Left lung (tissue), 10 donors: ENCODE data around the gene RNF19B. TPM values are rescaled to one million over a fixed set of nuclear protein-coding genes. Genes with fewer than 3 reads are reported as not detected.
"Not testable (repeated sequence)": the region's sequence is repeated elsewhere in the genome, so short reads cannot be mapped to it uniquely, and the experiment has no call there.

Source experiments
- ATAC-seq: fragments of 200-7000 bp; cut with Tn5 transposase; one replicate; pipeline ENCODE4 v1.9.1; 2020; ENCODE audit warnings: moderate library complexity
- DNase-seq, 4 donors: peaks; one replicate each; pipeline ENCODE4 v3.0.0-alpha.2; 2013 to 2020
- H3K27ac ChIP-seq, 2 donors: fragments of 200-600 bp; sonication (generic) in 1 of 2; one replicate each; pipeline versions ENCODE4 v1.5.0 to v1.8.0; 2020 to 2021
- H3K27me3 ChIP-seq, 2 donors: fragments of 200-600 bp; sonication (generic) in 1 of 2; one replicate each; pipeline versions ENCODE4 v1.5.0 to v1.8.0; 2020 to 2021
- H3K36me3 ChIP-seq, 2 donors: fragments of 200-600 bp; sonication (generic) in 1 of 2; one replicate each; pipeline versions ENCODE4 v1.5.0 to v1.8.0; 2020 to 2021
- H3K4me1 ChIP-seq, 2 donors: fragments of 200-600 bp; one replicate each; pipeline ENCODE4 v1.8.0; 2021
- H3K4me3 ChIP-seq, 2 donors: fragments of 200-600 bp; sonication (generic) in 1 of 2; one replicate each; pipeline versions ENCODE4 v1.5.0 to v1.8.0; 2020 to 2021; ENCODE audit warnings: mild to moderate bottlenecking in 1 of 2
- H3K9me3 ChIP-seq, 2 donors: fragments of 200-600 bp; sonication (generic) in 1 of 2; one replicate each; pipeline versions ENCODE4 v1.5.0 to v1.8.0; 2020 to 2021
- CTCF ChIP-seq, 2 donors: fragments of 200-600 bp; sonication (generic) in 1 of 2; IDR thresholded peaks; one replicate each; pipeline versions ENCODE4 v1.5.0 to v1.8.0; 2021; ENCODE audit warnings: antibody characterized with exemption in 2 of 2
- intact Hi-C, 2 donors: fragments of 100-400 bp; cut with DNase I; formaldehyde crosslinking; loops; one replicate each; pipeline versions ENCODE4 v1.11.2 to v1.14.2; 2022
- polyA plus RNA-seq, 6 donors: library from polyadenylated mRNA; unstranded; fragments of 120-200 nt; gene quantifications; one replicate each; pipeline ENCODE4 v1.2.1, GENCODE V29; 2013; ENCODE audit not compliant: insufficient read length in 6 of 6
- total RNA-seq, 2 donors: library from RNA; stranded (reverse); fragmentation: NEBNext Ultra II Directional; extraction: Animal tissue kit (Norgen Biotek cat#: 25700); gene quantifications; one replicate each; pipeline ENCODE4 v1.2.1, GENCODE V29; 2021
- donor health status: DM: no; HTN: yes; CAD: no.
- donor health status: DM: no; HTN: no; CAD: no.

RNF19B gene
- total and polyA plus RNA-seq, 8 donors = 11.8 to 46.0 (median 12.9) TPM

- no peak for TF ChIP-seq CTCF (IDR thresholded peaks at IDR 0.05)
- peak overlapping the region in 1 of 2 donors; percentile 93 for H3K27ac ChIP-seq
- intact Hi-C loops = no loop called here
- no peaks in the 10 kb centered on the region for H3K36me3 ChIP-seq
- no peaks in the 10 kb centered on the region for H3K27me3 ChIP-seq
- H3K9me3 ChIP-seq = no peaks in the 10 kb centered on the region
- H3K4me1 ChIP-seq = peaks cover 12 to 86% of the 10 kb centered on the region in 2 donors
- no peak overlapping the region for H3K4me3 ChIP-seq
- ATAC-seq (no peak), DNase-seq (no peak)
Measured at GRCh38 chr1:32983020-32983419, 18.4 kb upstream of the RNF19B start.

- no peak overlapping the region for H3K4me3 ChIP-seq
- DNase-seq (peak in 2 of 4 donors; percentile 56 to 84), ATAC-seq (peak; percentile 93)
- H3K4me1 ChIP-seq = peaks cover 12 to 81% of the 10 kb centered on the region in 2 donors
- peak overlapping the region; percentile 78 to 93 for H3K27ac ChIP-seq
- H3K27me3 ChIP-seq = no peaks in the 10 kb centered on the region
- H3K9me3 ChIP-seq = no peaks in the 10 kb centered on the region
- intact Hi-C loops = no loop called here
- TF ChIP-seq CTCF (IDR thresholded peaks at IDR 0.05) = no peak
- no peaks in the 10 kb centered on the region for H3K36me3 ChIP-seq
Measured at GRCh38 chr1:32981003-32981901, 16.6 kb upstream of the RNF19B start.

- Histone ChIP-seq H3K9me3 (no peaks in the 10 kb centered on the region), H3K4me1 (peaks cover 12 to 70% of the 10 kb centered on the region in 2 donors), H3K36me3 (no peaks in the 10 kb centered on the region), H3K27ac (peak overlapping the region; percentile 78 to 93), H3K4me3 (no peak overlapping the region), H3K27me3 (no peaks in the 10 kb centered on the region)
- intact Hi-C loops = no loop called here
- DNase-seq (no peak), ATAC-seq (no peak)
- TF ChIP-seq CTCF (IDR thresholded peaks at IDR 0.05) = no peak
Measured at GRCh38 chr1:32980080-32980479, 15.5 kb upstream of the RNF19B start.

- no peak for ATAC-seq
- peaks cover 12 to 58% of the 10 kb centered on the region in 2 donors for H3K4me1 ChIP-seq
- H3K27me3 ChIP-seq = no peaks in the 10 kb centered on the region
- no peak overlapping the region for H3K27ac ChIP-seq
- no peak overlapping the region for H3K4me3 ChIP-seq
- no peak for DNase-seq
- intact Hi-C loops = no loop called here
- no peaks in the 10 kb centered on the region for H3K36me3 ChIP-seq
- no peak for TF ChIP-seq CTCF (IDR thresholded peaks at IDR 0.05)
- no peaks in the 10 kb centered on the region for H3K9me3 ChIP-seq
Measured at GRCh38 chr1:32978854-32979253, 14.2 kb upstream of the RNF19B start.

GRCh38 chr1:32977546-32978087, 13.0 kb upstream of the RNF19B start:
- DNase-seq (no peak), ATAC-seq (no peak)
- Histone ChIP-seq H3K36me3 (no peaks in the 10 kb centered on the region), H3K4me3 (no peak overlapping the region), H3K9me3 (no peaks in the 10 kb centered on the region), H3K4me1 (peaks cover 7 to 52% of the 10 kb centered on the region in 2 donors), H3K27me3 (peaks cover 0 to 8% of the 10 kb centered on the region in 2 donors), H3K27ac (no peak overlapping the region)
- intact Hi-C loops = no loop called here
- no peak for TF ChIP-seq CTCF (IDR thresholded peaks at IDR 0.05)

GRCh38 chr1:32975055-32975454, 10.4 kb upstream of the RNF19B start:
- H3K27ac ChIP-seq, H3K9me3 ChIP-seq, H3K36me3 ChIP-seq, ATAC-seq, intact Hi-C loops, DNase-seq, H3K4me3 ChIP-seq: not testable (repeated sequence)
- Histone ChIP-seq H3K27me3 (peaks cover 0 to 14% of the 10 kb centered on the region in 2 donors), H3K4me1 (peaks cover 0 to 35% of the 10 kb centered on the region in 2 donors)

GRCh38 chr1:32973458-32973857, 8.8 kb upstream of the RNF19B start:
- Histone ChIP-seq H3K27me3 (peaks cover 0 to 14% of the 10 kb centered on the region in 2 donors), H3K4me1 (peaks cover 0 to 26% of the 10 kb centered on the region in 2 donors), H3K27ac (peak overlapping the region in 1 of 2 donors; percentile 77), H3K4me3 (peak overlapping the region; percentile 42 to 45)
- H3K36me3 ChIP-seq, H3K9me3 ChIP-seq, intact Hi-C loops, DNase-seq: not testable (repeated sequence)
- peak; percentile 41 for ATAC-seq
